NCI-H524 (cell line): ENCODE data around the gene FAR2.
"Not testable (repeated sequence)": the region's sequence is repeated elsewhere in the genome, so short reads cannot be mapped to it uniquely, and the experiment has no call there.

Experiments
- DNase-seq, 2 experiments: peaks; one replicate each; lab custom pipeline; 2025; lab: John Stamatoyannopoulos, UW

The FAR2 gene

DNA sequence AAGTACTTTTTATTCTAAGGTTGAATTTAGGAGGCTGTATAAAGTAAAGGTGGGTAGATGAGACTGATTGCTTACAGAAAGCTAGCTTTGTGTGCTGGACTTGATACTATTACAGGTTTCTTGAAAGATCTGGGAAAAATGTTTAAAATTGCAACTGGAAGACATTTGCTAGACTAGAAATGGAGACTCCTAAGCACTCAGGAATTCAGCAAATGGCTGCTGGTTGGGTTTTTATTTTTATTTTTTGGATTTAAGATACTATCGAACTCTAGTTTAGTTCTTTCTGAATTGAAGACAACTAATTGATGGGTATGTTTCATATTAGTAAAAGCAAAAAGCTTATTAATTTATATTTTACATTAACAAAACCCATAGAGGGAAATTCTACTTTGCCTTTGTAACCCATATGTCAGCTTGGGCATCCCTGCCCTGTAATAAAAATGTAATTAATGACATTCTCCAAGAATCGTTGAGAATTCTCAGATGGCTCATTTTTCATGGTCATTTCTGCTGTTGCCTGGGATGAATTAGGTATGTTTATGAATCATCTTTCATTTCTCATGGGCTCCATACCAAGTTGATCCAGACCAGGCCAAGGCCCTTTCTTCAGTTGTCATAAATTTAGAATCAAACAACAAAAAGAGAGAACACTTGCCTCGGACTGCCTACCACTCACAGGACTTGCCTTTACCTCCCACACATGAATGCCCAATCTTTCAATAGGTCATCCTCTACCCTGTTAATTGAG lies 129.8 kb downstream of the FAR2 start:
- no peak for DNase-seq

DNA sequence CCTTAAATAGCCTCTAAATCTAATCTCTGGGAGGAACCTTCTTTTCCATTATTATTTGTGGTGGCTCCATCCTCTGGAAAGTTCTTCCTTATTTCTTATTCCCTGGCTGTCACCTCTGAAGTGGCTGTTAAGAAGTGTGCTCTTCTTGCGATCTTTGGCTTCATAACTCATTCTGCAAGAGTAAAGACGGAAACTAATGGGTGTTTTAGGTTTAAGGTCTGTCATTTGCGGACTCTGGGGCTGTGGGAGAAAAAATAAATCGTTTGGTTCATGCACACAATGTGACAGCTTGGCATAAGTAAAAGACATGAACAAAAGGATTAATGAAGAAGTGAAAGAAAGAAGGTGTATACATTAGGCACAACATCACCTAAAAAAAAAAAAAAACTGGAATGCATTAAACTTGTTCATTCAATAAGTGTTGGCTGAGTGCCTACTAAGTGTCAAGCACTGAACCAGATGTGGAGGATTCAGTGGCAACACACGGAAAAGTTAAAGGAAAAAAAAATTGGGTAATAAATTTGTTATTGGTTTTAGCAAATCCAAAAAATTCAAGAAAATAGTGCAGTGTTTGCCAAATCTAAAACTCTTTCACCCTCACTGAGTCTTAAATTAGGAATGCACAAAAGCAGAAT lies 132.4 kb downstream of the FAR2 start:
- DNase-seq, result no peak

DNA sequence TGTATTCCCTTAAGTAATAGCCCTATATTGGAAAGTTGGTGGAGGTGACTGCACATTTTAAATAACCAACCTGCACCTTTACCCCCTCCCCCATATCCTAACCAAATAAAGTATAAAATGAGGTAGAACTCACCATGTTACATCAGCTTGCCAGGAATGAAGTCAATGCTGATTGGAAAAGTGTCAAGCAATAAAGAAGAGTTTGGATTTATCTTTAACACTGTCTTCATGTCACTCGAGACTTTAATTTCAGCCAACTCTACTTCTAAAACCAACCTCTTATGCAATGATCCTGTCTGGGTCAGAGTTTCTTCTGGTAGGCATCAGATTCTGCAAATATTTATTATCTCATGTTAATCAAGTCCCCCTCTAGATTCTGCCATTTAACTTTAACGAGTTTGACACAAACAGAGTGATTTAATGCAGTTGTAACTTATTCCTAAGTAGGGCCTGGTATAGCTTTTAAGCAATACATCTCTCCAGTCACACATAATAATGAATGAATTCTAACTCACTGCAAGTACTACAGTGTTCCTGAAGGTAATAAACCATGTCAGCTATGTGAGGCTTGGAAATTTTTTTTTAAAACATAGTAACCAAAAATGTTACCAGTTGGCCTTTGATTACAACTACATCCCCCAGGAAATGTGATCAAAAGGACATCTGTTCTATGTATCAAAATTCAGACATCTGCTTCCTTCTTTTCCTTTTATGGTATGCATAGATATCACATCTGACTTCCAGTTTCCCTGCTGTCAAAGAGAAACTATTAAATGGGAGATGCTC lies 133.1 kb downstream of the FAR2 start:
- peak; percentile 2 to 76 for DNase-seq

DNA sequence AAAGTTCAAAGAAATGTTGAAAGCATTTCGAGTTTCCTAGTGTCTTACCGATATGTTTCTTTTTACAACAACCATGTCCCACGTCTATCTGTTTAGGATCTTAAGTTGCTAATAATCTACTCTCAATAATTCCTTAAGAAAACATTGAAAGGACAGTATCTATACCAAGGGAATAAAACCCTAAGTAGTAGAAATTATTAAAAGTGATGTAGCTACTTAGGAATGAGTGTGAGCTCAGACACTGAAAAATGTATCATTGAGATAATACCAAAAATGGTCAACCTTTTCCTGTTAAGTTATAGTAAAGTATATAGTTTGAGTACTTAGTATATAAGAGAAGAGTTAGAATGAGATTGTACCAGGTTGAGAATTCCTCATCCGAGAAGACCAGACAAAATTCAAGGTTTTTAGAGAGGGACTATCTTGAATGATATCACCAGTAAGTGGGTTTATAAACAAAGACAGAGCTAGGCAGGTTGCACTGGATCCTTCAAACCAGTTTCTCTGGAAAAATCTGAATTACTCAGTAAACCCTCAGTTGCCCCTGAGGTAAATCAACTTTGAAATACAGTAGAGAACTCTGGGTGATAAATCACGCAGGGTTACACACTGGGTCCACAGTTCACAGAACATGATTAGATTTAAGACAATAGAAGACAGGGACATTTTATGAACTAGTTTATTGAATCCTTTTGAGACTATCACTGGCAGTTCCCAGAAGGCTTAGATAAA lies 135.1 kb downstream of the FAR2 start:
- DNase-seq, result no peak

DNA sequence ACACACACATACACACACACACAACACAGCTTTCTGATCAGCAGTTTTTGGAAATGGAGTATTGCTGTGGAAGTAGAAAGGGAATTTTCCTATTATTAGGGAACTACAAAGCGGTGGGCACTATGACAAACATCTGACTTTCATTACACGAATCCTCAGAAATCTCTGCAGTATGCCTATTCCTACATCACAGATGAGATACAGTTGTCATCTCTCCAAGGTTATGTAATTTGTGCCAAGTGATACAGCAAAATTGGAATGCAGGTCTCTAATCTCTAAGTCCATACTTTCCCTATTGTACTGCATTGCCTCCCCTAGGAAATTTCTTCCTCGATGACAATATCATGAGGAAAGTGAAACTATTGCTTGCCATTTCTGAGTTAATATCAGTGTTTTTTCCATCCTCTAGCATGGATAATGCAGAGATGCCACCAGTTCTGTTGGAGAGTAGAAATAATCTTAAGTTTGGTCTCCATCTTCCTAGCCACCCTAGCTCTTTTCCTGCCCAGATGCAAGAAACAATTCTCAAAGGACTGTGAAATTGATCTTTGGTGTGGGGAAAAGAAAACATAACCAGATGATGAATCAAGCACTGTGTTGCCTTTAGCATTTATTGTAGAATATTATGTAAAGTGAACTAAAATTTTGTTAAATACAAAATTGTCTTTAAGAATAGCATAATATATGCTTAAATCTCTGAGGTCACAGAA lies 137.2 kb downstream of the FAR2 start:
- DNase-seq, result no peak

DNA sequence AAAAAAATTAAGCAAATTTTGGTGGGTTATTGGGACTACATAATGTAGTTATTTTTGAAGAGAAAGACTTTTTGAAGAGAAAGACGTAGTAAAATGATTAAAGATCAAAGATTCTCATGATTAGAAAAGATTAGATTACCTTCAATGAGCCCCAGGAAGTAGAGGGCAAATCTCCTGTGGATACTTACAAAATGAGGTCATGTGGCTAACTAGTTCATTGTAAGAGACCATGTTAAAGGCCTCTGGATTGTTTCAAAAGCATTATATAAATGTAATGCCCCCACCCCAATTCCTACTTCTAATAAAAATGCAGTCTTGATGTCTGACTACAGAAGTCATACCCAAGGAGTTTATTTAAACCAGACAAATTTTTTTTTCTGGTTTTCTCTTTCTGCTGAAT lies 138.5 kb downstream of the FAR2 start:
- no peak for DNase-seq

DNA sequence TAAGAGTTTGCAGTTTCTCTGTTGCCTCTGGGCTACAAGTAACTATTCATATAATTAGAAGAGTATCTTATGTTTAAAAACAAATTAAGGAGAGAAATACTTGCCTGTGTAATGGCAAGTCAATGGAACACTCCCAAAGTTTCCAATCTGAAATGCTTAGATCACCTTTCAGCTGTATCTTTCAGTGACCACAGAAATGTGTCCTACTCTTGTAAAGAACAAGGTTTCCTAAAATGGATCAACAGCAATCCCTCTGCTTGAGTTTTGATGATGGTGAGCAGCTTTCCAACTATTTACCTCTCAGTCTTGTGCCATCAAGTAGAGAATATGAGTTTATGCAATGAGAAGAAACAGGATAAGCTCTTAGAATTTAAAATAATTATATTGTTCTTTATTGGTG lies 139.0 kb downstream of the FAR2 start:
- no peak for DNase-seq

DNA sequence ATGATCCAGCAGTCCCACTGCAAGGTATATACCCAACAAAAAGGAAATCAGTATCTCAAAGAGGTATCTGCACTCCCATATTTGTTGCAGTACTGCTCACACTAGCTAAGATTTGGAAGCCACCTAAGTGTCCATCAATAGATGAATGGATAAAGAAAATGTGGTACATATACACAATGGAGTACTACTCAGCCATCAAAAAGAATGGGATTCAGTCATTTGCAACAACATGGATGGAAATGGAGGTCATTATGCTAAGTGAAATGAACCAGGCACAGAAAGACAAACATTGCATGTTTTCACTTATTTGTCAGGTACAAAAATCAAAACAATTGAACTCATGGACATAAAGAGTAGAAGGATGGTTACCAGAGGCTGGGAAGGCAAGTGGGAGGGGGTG lies 141.4 kb downstream of the FAR2 start:
- DNase-seq, result not testable (repeated sequence)

DNA sequence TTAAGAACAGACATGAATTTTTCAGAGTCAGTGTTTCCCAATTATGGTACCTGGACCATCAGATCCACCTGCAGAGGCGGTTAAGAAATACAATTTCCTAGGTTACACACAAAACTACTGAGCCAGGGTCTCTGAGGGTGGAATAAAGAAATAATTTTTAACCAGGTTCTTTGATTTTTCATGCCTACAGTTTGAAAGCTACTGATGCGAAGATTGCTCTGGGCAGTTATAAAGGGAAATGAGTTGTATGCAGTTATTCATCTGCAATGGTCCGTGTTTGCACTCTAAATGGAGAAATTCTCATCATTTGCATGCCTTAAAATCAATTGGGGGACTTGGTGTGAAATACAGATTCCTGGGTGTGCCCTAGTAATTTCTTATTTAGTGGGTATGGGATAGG lies 142.1 kb downstream of the FAR2 start:
- no peak for DNase-seq

DNA sequence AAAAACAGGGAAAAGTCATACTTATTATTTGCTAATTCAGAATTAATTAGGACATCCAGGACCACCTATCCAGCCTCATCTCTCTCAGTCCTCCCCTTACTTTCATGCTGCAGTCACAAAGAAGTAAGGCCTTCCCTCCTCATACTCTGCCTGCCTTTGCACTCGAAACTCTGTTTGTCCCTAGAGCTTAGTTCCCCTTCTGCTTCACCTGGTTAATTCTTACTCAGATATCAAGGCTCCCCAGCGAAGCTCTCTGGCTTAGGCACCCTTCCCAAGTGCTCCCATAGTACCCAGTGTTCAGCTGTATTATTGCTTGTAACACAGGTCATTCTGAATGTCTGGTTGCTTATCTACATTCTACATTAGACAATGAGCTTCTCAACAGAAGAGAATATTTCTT lies 150.6 kb downstream of the FAR2 start:
- no peak for DNase-seq

DNA sequence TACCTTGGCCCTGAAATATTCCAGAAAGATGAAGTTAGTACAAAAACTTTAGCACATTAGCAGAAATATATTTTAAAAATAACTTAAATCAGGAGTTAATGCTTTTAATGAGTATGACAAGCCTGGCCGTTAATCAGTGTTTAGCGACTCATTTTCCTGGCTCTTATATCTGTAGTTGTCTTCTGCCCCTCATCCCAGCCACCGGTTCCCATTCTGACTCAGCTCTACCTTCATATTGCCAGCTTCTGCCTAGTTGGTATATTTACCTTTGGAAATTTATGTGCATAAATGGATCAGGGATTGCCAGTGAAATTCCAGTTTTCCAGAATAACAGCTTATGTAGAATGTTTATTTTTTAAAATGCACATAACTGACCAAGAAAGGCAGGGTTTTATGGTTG lies 152.0 kb downstream of the FAR2 start:
- no peak for DNase-seq

DNA sequence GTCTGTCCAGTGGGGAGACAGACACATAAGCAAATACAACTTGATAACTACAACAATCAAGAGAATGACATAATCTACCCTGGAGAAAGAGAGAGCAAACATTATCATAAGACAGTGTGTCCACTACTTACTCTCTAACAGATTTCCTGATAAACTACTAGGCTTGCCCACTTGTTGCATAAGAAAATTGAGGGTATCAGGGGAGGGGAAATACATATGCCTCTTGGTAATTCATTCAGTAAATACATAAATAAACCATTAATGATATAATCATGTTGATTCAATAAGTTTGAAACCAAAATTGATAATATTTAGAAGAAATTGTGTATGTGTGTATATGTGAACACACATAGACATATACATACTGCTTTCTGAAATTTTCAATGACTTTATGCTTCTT lies 155.3 kb downstream of the FAR2 start:
- no peak for DNase-seq

DNA sequence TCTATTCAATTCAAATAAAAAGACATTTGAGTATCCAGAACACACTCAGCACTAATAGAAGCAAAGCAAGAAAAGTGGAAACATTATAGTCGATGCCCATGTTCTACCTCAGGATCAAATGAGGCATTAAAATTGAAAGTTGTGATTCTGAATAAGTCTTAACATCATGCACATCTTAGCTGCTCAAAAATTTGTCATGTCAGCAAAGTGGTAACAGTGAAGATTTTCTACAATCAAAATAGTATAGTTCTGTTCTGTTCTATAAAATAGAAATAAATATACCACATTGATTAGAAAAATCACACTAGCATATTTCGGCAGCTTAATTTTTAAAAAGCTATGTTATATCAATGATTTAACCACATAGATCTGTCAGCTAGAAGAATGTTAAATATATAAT lies 157.2 kb downstream of the FAR2 start:
- no peak for DNase-seq

DNA sequence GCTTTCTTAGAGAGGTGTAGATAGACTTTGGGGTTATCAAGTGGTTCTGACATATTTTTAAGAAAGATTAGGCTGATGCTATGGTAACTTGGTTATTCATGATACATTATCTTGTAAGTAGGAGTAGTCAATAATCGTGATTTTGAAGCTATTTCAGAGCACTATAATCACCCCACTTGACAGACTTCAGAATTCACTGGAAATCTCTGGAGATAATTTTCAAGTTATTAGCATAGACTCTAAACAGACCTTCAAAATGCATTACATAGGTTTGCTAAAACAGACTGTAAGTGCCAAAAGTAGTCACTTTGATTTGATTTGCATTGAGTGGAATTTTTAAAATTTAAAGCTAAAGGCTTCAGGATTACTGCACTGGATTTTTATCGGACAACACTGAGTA lies 157.6 kb downstream of the FAR2 start:
- no peak for DNase-seq

DNA sequence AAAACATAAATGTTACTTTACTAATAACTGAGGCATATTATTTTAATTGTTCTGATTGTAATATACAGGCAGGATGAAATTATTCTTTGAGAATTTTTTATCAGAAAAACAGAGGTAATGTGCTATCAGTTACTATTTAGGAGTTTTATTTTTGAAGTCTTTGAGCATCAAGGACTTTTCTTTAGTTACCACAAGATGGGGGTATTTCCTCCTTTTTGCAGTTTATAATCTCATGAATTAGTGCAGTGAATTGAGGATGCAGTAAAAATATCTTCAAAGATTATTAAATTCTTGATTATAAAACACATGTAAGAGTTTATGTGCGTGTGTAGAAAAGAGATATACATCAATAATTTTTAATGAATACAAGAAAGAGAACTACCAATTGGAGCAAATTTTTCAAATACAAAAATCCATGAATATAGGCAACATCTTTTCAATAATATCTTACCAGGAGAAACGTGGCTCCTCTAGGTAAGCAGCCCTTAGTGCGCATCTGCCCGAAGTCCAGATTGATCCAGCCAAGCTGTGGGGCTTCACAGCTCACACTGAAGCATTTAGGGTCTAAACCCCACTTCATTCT lies 160.3 kb downstream of the FAR2 start:
- peak in 1 of 2 experiments; percentile 28 for DNase-seq

DNA sequence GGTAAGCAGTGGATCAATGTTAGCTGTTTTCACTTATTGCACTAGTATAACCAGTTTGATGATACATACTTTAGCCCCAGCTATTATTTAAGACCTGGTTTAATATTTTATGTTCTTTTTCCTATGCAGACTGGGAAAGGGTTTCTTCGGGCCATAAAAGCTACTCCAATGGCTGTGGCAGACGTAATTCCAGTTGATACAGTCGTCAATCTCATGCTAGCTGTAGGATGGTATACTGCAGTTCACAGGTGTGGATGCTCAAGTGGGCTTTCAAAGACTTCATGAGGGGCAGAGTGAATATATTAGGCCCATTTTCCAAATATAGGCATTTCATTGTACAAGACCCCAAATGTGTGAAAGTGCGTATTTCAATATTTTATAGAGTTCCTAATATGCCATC lies 161.8 kb downstream of the FAR2 start:
- no peak for DNase-seq

DNA sequence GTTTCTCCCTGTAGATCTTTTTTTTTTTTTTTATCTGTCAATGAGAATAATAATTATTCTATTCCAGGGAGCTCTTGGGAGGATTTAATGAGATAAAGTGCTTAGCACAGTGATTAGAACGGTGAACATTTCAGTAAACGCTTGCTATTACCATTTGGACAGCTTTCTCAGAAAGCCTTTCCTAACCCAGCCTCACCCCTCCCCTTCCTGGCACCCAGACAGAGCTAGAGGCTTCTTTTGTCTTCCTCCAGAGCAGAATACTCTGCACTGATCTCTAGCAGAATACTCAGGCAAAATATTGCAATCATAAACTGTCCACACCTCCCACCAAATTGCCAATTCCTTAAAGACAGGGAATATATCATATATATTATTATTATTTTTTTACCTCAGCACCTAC lies 165.3 kb downstream of the FAR2 start:
- peak in 1 of 2 experiments; percentile 4 for DNase-seq

DNA sequence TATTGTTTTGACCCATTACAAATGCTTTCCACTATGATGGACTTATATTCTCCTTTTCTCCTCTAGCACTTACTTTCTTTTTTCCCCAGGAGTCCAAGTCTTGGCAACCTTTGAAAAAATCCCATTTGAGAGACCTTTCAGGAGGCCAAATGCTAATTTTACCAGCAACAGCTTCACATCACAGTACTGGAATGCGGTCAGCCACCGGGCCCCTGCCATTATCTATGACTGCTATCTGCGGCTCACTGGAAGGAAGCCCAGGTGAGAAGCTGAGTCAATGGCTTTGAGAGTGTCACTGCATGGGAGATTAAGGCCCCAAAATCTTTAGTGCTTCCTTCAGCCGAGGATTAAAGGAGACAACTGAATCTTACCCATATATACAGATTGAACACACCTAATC lies 167.7 kb downstream of the FAR2 start:
- no peak for DNase-seq

DNA sequence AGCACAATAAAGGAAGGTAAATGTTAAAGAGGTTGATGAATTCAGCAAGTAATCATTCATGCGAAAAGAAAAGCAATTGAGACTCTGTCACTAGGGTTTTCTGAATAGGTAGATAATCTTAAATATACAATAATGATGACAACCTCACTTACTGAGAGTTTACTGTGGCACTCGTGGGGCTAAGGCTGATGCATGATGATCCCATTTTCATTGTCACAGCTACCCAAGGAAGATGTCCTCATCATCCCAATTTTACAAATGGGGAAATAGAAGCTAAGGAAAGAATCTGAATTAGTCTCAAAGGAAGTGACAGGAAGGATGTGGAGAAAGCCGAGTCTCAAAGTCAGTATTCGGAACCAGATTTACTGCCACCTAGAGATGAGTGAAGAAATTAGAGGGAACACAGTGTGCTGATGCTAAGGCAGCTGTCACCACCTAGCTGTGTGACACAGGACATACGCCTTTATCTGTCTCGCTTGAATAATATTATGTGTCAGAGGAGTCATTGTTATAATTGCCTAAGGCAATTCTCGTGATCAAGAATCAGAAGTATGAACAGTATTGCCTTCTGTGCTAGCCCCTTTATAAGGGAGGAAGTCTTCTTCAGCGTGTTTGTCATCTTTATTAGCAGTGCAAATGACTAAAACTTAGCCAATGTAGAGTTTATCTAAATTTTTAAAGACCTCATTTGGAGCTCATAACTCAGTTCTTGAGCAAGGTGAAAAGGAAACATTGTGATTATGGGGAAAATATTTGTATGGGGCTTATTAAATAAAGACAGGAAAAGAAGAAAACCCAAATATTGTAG lies 168.7 kb downstream of the FAR2 start:
- DNase-seq, result peak; percentile 32 to 78

DNA sequence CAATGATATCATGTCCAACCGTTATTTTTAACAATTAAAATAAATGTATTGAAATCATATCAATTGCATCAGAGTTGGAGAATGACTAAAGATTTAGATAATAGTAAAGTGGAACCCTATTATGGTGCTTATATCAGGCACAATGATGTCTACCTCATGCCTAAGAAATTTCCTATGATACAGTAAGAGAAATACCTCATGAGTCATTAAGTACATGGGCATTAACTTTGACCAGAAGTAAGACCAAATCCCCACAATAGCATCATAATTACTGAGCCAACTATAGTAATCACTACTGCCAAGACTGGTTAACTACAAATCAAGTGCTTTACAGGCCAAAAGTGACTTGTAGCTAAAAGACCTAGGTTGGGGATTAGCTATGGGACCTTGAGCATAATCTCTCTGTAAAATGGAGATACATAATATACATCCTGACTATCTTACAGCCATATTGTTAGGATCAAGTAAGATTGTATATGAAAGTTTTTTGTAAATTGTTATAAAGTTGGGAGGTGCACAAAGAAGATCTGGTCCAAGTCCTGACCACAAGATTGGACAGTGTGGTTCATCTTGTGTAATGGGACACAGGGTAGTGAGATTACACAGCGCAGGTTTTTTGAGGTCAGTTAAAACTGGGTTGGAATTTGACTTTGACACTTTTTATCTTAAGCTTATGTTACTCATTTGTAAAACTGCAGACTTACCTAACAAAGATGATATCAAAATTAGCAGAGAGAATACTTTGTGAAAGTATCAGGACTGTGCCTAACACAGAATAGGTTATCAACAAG lies 171.4 kb downstream of the FAR2 start:
- DNase-seq, result no peak
